Fibroblast of lung (primary cell): ENCODE data around the gene RETREG1. TPM values are rescaled to one million over a fixed set of nuclear protein-coding genes. Genes with fewer than 3 reads are reported as not detected.
"Not testable (repeated sequence)": the region's sequence is repeated elsewhere in the genome, so short reads cannot be mapped to it uniquely, and the experiment has no call there.

Source experiments
- DNase-seq, 2 donors: peaks; one replicate each; pipeline versions ENCODE4 v3.0.0 to v3.0.0-alpha.2; 2010; ENCODE audit warnings: low read depth in 2 of 2
- H2AFZ ChIP-seq: 2 replicates; pipeline ENCODE4 v1.5.1; 2012; ENCODE audit warnings: low read length, control low read depth, inconsistent platforms
- H3K27ac ChIP-seq: 2 replicates; pipeline ENCODE4 v1.5.1; 2011; ENCODE audit warnings: low read length, control low read depth; ENCODE audit not compliant: insufficient read depth
- H3K27me3 ChIP-seq: 2 replicates; pipeline ENCODE4 v1.5.1; 2011; ENCODE audit warnings: mild to moderate bottlenecking, low read length; ENCODE audit not compliant: control insufficient read depth, insufficient read depth
- H3K36me3 ChIP-seq: 2 replicates; pipeline ENCODE4 v1.5.1; 2011; ENCODE audit warnings: low read length; ENCODE audit not compliant: control insufficient read depth, insufficient read depth
- H3K4me1 ChIP-seq: 2 replicates; pipeline ENCODE4 v1.5.1; 2011; ENCODE audit warnings: low read length; ENCODE audit not compliant: control insufficient read depth, insufficient read depth; ENCODE audit errors: extremely low read depth
- H3K4me2 ChIP-seq: 2 replicates; pipeline ENCODE4 v1.5.1; 2011; ENCODE audit warnings: low read length, control low read depth; ENCODE audit not compliant: insufficient read depth; ENCODE audit errors: extremely low read depth
- H3K4me3 ChIP-seq, 4 experiments: fragments of 200-600 bp in 1 of 4; sonication (generic) in 1 of 4; replicated peaks in 1 of 4; 2 replicates each; pipeline ENCODE4 v1.5.1; 2011 to 2016; ENCODE audit warnings: low read length in 4 of 4, low read depth in 3 of 4, mild to moderate bottlenecking in 3 of 4, control low read depth in 2 of 4, inconsistent platforms in 1 of 4, mixed read lengths in 1 of 4; ENCODE audit not compliant: insufficient read depth in 1 of 4; ENCODE audit errors: control extremely low read depth in 1 of 4
- H3K79me2 ChIP-seq: 2 replicates; pipeline ENCODE4 v1.5.1; 2012; ENCODE audit warnings: mild to moderate bottlenecking, low read length, inconsistent platforms; ENCODE audit not compliant: control insufficient read depth, insufficient read depth
- H3K9ac ChIP-seq: 2 replicates; pipeline ENCODE4 v1.5.1; 2011; ENCODE audit warnings: mild to moderate bottlenecking, low read length, control low read depth; ENCODE audit not compliant: insufficient read depth
- H3K9me3 ChIP-seq: 2 replicates; pipeline ENCODE4 v1.5.1; 2012; ENCODE audit warnings: low read depth, low read length; ENCODE audit not compliant: control insufficient read depth, insufficient read depth
- H4K20me1 ChIP-seq: 2 replicates; pipeline ENCODE4 v1.5.1; 2011; ENCODE audit warnings: low read length; ENCODE audit not compliant: control insufficient read depth, insufficient read depth; ENCODE audit errors: extremely low read depth
- CTCF ChIP-seq, 2 donors: IDR thresholded peaks in 1 of 2; conservative IDR thresholded peaks in 1 of 2; 1 replicate in 1 of 2; 2 replicates in 1 of 2; pipeline ENCODE4 v1.5.1; 2011 to 2012; ENCODE audit warnings: low read length in 2 of 2, control low read depth in 1 of 2, inconsistent platforms in 1 of 2, low read depth in 1 of 2, mild to moderate bottlenecking in 1 of 2
- EZH2 ChIP-seq: IDR thresholded peaks from 2 replicates; pipeline ENCODE4 v1.5.1; 2012; ENCODE audit warnings: low read length, control low read depth, mild to moderate bottlenecking; ENCODE audit errors: missing control alignments
- polyA plus RNA-seq, 2 donors: library from polyadenylated mRNA; depleted of rRNA in 1 of 2; stranded (reverse) in 1 of 2; unstranded in 1 of 2; fragments of >200 nt; gene quantifications; 2 replicates each; pipeline ENCODE4 v1.2.1, GENCODE V29; 2011 to 2012; ENCODE audit warnings: missing spikeins in 1 of 2
- total RNA-seq: library from RNA; depleted of rRNA; stranded (reverse); fragments of >200 nt; gene quantifications from 2 replicates; pipeline ENCODE4 v1.2.1, GENCODE V29; 2014

The RETREG1 gene
- total and polyA plus RNA-seq, 2 donors (not counting 1 experiment from before 2014, with no cell fraction given), result 0.41 to 0.99 TPM

GRCh38 chr5:16617274-16617968 is 624 bp upstream of the RETREG1 start:
- peak overlapping the region; percentile 77 for H3K4me2 ChIP-seq
- H3K27me3 ChIP-seq, result peaks cover 20% of the 10 kb centered on the region
- TF ChIP-seq EZH2, result no peak
- TF ChIP-seq CTCF (conservative IDR thresholded peaks at IDR 0.05 in 1 of 2, IDR thresholded peaks at IDR 0.05 in 1 of 2; ENCODE audit: low read depth in 1 of 2, low read length in 2 of 2), result no peak
- no peaks in the 10 kb centered on the region for H3K9me3 ChIP-seq
- DNase-seq, result no peak
- no peak overlapping the region for H3K9ac ChIP-seq
- peaks cover 2% of the 10 kb centered on the region for H3K4me1 ChIP-seq
- H3K79me2 ChIP-seq, result no peaks in the 10 kb centered on the region
- H3K27ac ChIP-seq, result no peak overlapping the region
- peak overlapping the region; percentile 23 to 62 (median 45) for H3K4me3 ChIP-seq
- H3K36me3 ChIP-seq, result no peaks in the 10 kb centered on the region
- no peak overlapping the region for H2AFZ ChIP-seq
- no peaks in the 10 kb centered on the region for H4K20me1 ChIP-seq

- no peak for TF ChIP-seq CTCF (conservative IDR thresholded peaks at IDR 0.05 in 1 of 2, IDR thresholded peaks at IDR 0.05 in 1 of 2; ENCODE audit: low read depth in 1 of 2, low read length in 2 of 2)
- TF ChIP-seq EZH2, result no peak
- Histone ChIP-seq H2AFZ (no peak overlapping the region), H3K4me3 (peak overlapping the region; percentile 35 to 62 (median 50)), H3K9me3 (no peaks in the 10 kb centered on the region), H3K9ac (no peak overlapping the region), H3K4me2 (peak overlapping the region; percentile 77), H3K36me3 (no peaks in the 10 kb centered on the region), H3K27ac (no peak overlapping the region), H3K4me1 (peaks cover 2% of the 10 kb centered on the region), H3K27me3 (peaks cover 17% of the 10 kb centered on the region), H3K79me2 (no peaks in the 10 kb centered on the region), H4K20me1 (no peaks in the 10 kb centered on the region)
- no peak for DNase-seq
Observed at GRCh38 chr5:16615741-16616535, 859 bp downstream of the RETREG1 start.

DNA sequence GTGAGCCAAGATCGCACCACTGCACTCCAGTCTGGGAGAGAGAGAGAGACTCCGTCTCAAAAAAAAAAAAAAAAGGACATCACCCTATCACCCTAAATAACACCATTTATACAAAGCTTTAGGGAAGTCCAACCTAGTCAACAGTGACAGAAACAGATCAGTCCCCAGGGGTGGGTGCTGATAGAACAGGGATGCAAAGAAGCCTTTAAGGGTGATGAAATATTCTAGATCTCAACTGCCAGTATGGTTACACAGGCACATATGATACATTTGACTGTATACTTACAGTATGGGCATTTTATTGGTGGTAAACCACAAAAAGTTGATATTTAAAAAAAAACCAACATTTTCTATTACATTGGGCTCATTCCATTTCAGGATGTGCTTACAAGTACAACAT is 4.8 kb downstream of the RETREG1 start:
- no peak overlapping the region for H3K4me2 ChIP-seq
- TF ChIP-seq EZH2, result no peak
- no peak for TF ChIP-seq CTCF (conservative IDR thresholded peaks at IDR 0.05 in 1 of 2, IDR thresholded peaks at IDR 0.05 in 1 of 2; ENCODE audit: low read depth in 1 of 2, low read length in 2 of 2)

GRCh38 chr5:16610896-16611295 is 5.9 kb downstream of the RETREG1 start:
- H3K79me2 ChIP-seq, H3K9ac ChIP-seq, H2AFZ ChIP-seq, H3K4me2 ChIP-seq, H3K27ac ChIP-seq, H3K4me3 ChIP-seq, H3K36me3 ChIP-seq, H3K9me3 ChIP-seq, H3K27me3 ChIP-seq, H4K20me1 ChIP-seq, DNase-seq, H3K4me1 ChIP-seq: not testable (repeated sequence)

More for the DNA sequence above, 4.8 kb downstream of the RETREG1 start:
- Histone ChIP-seq H3K9ac (no peak overlapping the region), H4K20me1 (no peaks in the 10 kb centered on the region), H2AFZ (no peak overlapping the region), H3K27ac (no peak overlapping the region), H3K9me3 (no peaks in the 10 kb centered on the region), H3K4me1 (peaks cover 2% of the 10 kb centered on the region), H3K79me2 (no peaks in the 10 kb centered on the region), H3K36me3 (no peaks in the 10 kb centered on the region), H3K27me3 (peaks cover 5% of the 10 kb centered on the region), H3K4me3 (no peak overlapping the region)
- DNase-seq, result no peak
